ENCODE data around the gene TP73.

The TP73 gene

DNA sequence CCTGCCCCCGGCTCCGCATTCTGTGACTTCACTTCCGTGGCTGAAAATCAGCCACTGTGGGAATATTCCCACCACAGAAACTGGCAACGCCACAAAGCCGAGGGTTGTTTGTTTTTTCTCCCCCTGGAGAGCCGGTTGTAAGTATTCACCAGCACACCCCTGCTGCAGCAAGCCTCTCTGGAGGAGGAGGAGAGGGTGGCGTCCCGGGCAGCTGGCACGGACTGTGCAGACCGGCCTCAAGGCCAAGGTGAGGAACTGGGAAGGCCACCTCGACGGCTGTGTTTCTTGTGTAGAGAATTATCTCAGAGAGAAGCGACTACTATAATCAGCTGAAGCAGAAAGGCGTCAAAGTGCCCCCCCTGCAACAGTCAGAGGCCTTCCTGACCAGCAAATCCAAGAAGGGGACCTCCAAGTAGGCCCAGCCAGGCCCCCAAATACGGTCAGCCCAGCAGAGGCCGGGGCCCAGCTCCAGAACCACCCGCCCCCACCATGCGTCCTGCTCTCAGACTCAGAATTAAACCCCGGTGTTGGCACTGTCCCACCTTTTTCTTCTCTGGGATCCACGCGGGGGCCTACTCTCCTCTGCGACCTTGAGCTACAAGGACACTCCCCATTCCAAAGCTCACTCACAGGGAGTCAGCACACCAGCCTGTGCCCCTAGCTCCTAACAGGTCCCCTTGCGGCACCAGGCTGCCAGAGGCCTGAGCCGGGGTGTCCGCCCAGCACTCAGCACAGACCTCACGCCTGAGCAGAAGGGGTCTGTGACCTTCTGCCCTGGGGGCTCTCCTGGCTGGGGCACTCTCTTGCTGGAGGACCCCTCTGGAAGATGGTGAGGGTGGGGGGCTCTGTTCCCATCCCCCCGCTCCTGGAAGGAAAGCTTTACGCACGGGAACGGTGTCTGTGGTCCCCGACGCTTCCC, 119.1 kb downstream of the TP73 start:
- DNase-seq, result peak; percentile 40

- DNase-seq, result peak; percentile 87
Measured at GRCh38 chr1:3772027-3772714, 119.9 kb downstream of the TP73 start.

DNA sequence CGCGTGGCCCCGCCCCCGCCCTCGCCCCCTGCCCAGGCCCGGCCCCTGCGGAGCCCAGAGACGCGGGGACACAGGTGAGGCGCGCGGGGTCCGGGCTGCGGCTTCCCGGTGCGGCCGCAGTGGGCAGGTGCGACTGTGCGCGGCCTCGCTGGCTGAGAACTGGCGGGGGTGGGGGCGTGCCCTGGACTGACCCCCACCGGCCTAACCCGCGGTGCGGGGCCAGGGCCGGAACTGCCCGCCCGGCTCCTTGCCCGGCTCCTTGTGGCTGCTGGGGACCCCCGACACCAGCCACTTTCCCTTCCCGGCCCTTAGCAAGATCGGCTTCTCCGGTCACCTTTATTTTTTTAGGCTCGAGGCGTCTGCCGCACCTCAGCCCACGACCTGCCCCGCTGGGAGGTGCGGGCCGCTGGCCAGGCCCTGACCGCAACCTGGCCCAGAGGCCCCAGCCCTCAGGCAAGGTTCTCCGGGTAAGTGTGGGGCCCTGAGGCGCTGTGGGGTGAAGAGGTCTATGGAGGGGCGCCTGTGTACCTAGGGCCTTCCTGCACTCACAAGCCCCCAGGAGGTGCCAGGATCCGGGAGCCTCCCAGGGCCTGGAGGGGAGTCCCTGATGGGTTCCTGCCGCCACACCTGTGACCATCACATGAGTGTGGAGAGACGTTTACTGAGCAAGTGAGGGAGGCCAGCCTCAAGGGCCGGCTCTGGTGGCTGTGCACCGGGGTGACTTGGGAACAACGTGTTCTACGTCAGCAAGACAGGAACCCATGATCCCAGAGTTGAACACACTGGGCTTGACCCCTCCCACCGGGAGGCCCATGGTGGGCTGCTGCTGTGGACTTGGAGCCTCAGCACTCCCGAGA, 120.6 kb downstream of the TP73 start, which contains the start of gene SMIM1:
Gene SMIM1 (plus strand): TSS at position 35 of the 857 bp plus-strand sequence. CDS start 2,625 bp downstream, outside the sequence.
- DNase-seq, result peak; percentile 70

DNA sequence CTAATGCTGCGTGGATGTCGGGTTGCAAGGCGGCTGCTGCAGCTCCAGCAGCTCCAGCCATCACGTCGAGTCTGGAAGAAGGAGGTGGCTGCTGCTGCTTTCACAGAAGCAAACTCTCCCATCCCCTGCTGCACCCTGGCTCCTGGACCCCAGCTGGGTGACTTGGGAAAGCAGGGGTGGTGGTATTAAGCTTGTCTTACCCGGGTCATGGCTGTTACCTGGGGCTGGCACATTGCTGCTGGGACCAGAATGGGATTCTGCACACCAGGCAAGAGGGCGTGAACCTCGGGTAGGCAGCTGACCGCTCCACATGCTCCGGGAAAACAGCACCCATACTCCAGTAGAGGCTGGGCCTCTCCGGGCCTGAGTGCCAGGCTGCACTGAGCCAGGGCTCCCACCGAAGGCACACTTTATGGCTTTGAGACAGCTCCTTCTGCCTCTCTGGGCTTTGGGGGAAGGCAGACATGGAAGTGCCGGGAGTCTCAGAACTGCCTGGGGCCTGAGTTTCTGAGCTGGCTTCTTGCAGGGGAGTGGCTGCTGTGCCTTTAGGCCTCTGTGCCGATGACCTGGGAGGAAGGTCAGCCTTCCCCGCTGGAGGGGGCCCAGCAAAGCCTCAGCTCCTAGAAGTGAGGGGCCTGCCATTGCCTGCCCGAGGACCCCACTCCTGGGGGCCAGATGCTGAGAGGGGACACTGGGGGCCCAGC, 121.4 kb downstream of the TP73 start:
- peak; percentile 55 for DNase-seq

GRCh38 chr1:3774276-3774945, 122.1 kb downstream of the TP73 start:
- no peak for DNase-seq

GRCh38 chr1:3774946-3775489, 122.7 kb downstream of the TP73 start:
- peak; percentile 97 for DNase-seq

DNA sequence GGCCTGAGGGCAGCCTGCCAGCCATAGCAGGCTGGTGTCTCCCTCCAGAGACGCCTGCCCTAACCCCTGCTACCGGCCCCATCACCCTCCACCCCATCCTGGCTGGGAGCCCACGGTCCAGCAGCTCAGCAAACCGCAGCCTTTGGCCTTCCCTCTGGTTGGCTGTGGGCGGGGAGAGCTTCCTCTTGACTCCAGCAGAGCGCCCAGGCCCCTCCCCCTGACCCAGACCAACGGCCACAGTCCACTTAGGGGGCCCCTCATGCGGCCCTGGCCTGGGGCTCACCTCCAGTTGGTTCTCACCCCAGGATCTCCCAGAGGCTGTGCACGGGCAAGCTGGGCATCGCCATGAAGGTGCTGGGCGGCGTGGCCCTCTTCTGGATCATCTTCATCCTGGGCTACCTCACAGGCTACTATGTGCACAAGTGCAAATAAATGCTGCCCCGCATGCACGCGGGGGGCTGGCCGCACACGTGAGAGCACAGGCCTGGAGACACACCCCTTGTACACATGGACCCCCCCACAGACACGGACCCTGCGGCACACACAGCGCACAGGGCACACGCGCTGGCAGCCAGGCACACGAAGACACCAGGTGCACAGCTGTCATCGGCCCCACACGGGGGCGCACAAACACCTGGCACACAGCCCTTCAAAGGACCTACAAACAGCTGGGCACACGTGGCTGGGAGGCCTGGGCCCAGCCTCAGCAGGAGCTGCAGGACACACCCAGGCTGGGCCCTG, 123.3 kb downstream of the TP73 start:
- peak; percentile 93 for DNase-seq

DNA sequence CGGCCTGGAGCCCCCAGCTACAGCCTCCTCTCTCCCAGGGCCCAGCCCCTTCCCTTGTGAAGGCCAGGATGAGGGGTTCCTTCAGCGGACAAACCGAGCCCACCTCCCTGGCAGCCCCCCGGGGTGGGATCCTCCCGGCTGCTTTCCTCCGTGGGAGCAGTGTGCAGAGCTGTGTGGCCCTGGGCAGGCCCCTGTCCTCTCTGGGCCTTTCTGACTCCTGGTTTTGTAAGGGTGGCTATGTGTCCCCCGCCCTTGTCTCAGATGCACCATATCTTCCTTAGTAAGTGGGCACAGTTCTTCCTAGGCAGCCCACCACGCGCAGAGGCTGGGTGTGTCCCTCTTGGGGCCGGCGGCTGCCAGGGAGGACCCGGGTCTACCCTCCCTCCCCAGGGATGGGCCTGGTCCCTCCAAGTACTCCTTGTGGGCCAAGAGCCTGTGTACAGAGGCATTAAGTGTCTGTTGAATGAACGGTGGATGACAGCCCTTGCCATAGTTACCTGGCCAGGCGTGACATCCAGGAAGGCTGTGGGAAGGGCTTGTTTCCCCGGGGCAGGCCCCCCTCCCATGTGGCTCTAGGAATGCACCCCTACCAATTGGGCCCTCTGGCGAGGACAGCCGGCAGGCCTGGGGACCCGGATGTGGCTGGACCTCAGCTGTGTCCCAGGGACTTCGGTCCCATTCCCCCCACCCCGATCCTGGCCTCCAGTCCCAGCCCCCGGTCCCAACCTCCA, 124.1 kb downstream of the TP73 start:
- DNase-seq, result peak; percentile 61

DNA sequence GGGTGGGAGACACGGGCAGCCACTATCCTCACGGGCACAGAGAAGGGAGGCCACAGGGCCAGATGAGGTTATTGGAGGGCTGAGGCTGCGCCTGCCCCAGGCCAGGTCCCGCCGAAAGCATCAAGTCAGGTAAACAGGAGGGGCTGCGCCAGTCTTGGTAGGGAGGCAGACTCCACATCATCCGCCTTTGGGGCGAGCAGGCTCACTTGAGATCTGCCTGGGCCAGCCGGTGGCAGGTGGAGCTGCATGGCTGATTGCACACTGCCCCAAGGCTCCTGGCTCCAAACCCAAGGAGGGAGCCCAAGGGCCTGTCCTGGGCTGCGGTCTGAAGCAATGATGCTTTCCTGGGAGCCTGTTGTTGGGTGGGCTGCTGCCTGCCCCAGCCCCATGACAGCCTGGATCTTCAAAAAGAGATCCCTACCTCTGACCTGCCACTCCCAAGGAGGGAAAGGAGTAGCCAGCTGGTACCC, 124.8 kb downstream of the TP73 start:
- peak; percentile 34 for DNase-seq

DNA sequence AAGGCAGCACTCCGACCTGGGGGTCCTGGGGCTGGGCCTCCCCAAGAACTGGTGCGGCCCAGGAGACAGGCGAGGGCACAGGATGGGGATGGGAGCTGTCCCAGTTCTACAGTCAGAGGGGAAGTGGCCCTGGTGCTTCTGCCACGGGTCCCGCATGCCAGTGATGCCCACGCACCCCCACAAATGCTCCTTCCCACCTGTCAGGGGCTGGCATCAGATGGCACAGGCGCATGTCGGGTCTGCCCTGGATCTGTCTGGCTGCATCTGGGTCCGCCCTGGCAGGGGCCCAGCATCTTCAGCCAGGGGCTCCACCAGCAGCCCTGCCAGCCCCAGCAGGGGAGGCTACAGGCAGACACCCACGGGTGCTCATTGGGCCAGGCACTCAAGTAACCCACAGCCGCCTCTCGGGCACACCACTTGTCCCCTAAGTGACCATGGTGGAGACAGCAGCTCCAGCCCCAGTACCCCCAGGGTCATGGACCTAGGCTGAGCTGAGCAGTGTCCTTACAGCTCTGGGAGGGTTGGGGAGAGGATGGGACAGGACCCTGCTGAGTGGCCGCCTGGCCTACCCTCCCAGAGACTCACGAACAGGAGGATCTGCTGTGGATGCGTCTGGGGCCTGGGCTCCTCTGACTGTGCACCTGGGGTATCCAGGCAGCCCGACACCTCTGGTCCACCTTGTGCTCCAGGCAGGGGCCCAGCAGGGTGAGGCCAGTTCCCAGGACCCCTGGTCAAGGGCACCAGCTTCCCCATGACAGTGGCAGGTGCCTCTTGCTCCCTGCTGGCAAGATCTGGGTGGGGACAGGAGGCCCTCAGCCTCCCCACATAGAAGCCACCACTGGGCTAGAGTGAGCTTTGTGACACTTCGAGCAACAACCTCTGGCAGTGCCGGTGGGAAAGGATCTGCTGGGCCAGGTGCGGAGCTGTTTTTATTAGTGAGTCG, 125.6 kb downstream of the TP73 start:
- peak; percentile 24 for DNase-seq

- peak; percentile 40 for DNase-seq
Measured at GRCh38 chr1:3778590-3779264, 126.4 kb downstream of the TP73 start.

DNA sequence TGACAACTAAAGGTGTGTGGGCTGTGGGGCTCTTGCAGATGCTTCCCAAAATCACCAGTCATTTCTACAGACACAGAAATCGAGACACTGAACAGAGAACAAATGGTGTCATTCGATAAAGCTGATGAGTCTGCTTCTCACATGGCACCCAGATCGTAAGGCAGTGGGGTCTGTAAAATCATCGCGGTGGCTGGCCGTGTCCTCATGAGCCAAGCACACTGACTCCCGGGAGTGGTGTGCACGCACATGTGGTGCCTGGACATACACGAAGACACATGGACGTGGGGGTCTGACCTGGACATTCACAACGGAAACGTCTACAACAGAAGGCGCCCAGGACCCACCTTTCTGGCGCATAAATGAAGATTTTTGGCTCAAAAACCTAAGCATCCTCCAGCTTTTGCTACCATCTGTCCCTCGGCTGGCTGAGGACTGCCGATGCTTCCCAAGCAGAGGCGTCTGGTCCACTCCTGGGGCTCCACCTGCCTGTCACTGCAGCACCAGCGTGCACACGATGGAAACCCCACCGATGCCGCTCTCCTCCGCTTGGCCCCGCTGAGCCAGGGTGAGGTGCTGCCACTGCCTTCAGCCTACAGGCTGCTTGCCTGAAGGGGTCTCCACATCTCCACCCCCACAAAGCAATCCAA, 127.1 kb downstream of the TP73 start:
- peak; percentile 34 for DNase-seq

DNA sequence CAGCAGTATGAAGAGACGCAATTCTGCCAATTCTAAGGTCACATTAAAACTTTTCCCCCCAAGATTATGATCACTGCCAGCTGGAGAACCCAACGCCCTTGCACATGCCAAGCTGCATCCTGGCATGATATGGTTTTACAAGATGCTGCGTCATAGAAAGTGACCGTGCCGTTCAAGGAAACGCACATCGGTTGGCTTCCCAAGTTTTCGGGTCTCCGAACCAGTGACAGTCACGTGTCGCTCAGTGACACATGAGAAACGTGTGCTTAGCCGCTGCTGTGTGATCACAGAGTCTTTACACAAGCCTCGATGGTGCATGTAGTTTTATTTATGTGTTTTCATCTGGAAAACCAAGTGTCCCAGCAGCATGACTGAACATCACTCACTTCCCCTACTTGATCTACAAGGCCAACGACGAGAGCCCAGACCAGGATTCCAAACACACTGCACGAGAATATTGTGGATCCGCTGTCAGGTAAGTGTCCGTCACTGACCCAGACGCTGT, 127.6 kb downstream of the TP73 start:
- DNase-seq, result peak; percentile 27

GRCh38 chr1:3780901-3781300, 128.6 kb downstream of the TP73 start:
- DNase-seq, result no peak

GRCh38 chr1:3783651-3784474, 131.5 kb downstream of the TP73 start:
- no peak for DNase-seq

GRCh38 chr1:3785045-3785444, 132.7 kb downstream of the TP73 start:
- DNase-seq, result no peak

All from hematopoietic multipotent progenitor cell treated with erythropoietin and hydrocortisone succinate and interleukin-3 and kit ligand, for 8 days (in vitro differentiated cells).